GM18867 (cell line): Measurements from ENCODE around the gene ZBTB6.

Experiments
- ATAC-seq: cut with Tn5 transposase; IDR thresholded peaks from one replicate; pipeline ENCODE4 v1.9.1; 2021; ENCODE audit warnings: mild to moderate bottlenecking, moderate library complexity; ENCODE audit not compliant: unreplicated experiment

ZBTB6 gene, protein sequence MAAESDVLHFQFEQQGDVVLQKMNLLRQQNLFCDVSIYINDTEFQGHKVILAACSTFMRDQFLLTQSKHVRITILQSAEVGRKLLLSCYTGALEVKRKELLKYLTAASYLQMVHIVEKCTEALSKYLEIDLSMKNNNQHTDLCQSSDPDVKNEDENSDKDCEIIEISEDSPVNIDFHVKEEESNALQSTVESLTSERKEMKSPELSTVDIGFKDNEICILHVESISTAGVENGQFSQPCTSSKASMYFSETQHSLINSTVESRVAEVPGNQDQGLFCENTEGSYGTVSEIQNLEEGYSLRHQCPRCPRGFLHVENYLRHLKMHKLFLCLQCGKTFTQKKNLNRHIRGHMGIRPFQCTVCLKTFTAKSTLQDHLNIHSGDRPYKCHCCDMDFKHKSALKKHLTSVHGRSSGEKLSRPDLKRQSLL

DNA sequence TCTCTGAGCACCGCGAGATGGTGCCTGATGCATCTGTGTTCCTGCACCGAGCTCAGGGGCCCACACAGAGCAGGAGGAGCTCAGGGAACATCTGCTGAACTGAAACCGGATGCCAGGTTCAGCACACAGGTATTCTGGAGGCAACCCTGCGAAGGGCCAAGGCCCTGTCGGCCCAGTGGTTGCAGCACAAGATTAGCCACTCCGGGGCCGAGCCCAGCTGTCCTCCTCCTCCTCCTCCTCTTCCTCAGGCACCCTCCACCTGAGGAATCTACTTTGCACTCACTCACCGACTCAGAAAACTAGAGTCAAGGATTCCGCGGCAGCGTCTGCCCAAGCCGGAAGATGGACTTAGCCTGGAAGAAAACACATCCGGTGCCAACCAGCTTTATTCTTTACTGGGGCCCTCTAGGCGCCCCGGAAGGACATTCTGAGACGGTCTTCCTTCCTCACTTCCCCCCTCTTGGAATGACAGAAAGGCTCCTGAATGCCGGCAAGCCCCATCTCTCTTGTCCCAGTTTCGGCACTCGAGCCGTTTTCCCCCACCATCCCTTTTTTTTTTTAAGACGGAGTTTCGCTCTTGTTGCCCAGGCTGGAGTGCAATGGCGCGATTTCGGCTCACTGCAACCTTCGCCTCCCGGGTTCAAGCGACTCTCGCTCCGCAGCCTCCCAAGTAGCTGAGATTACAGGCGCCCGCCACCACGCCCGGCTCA, at the start of gene ZBTB6:
Gene ZBTB6 (minus strand): TSS at position 360 of the 710 bp plus-strand sequence. CDS start 1,251 bp downstream, outside the sequence.
- ATAC-seq, result peak; percentile 97

DNA sequence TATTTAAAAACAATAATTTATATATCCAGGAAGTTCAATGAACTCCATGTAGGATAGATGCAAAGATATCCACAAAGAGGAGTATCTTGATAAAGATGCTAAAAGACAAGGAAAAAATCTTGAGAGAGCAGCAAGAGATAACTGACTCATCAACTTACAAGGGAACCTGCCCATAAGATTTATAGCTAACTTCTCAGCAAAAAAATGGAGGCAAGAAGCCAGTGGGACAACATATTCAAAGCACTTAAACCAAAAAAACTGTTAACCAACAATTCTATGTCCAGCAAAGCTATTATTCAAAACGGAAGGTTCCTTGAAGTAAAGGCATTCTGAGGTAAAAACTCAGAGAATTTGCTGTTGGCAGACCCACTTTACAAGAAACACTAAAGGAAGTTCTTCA, 48.0 kb upstream of the ZBTB6 start:
- no peak for ATAC-seq

DNA sequence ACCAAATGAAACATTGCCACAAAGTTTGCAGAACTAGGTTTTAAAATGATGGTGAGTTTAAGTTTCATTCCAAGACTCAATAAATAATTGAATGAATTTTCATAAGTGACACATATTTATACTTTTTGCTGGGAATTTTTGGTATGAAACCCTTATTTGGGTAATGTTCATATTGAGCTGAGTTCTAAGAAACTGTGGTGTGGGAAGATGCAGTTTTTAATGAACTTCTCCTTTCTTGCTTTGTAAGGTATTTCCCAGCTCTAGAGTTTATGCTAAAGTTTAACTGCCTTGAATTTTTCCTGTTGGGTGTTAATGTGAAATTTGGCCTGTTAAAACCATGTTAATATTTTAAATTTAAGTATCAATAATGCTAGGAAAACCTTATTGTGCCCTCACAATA, 42.8 kb upstream of the ZBTB6 start:
- no peak for ATAC-seq

DNA sequence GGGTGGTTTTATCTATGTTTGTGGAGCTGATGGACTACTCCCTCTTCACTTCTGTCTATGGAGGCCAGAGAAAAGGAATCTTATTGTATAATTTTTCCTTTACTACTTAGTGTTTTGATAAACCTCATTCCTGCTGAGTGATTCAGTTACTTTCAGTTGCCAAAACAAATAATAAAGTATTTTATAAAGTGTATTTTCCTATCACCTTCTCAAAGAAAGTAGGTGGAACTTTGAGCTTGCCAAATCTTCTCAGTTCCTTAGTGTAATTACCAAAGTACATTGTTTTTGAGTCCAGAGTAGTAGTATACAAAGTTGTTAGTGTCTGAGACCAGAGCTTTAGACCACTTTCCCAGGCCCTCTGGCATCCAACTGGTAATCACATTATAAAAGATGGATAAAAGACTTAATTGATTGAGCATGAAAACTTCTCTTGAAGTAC, 41.1 kb upstream of the ZBTB6 start:
- no peak for ATAC-seq

DNA sequence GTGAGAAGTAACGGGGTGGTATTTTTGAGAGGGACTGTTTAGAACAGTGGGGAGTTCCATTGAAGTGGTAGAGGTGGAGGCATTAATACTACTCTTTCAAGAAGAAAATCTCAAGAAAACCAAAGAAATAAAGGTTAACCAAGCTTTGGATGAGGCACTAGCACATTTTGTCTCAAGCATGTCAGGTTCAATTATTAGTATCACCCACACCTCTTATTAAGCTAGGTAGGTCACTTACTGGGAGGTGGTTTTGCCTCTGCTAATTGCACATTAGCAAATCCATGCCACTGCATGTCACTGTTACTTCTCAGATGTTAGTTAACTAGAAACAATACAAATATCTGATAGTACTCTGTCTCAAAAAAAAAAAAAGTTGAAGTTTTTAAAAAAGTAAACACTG, 37.9 kb upstream of the ZBTB6 start:
- no peak for ATAC-seq

DNA sequence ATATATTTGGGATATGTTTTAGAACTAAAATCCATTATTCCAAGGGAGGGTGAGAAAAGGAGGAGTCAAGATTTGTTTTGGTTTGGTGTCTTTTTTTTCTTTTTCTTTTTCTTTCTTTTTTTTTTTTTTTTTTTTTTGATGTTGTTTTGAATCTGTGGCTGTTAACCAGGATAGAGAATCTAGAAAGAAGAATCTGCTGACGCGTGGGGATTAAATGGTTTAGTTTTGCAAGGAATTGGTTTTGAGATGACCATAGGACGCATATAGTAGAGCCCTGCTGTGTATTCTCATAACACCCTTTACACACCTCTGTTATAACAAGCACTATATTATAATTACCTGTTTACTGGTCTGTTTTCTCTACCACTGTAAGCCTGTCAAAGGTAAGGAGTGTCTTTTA, 37.1 kb upstream of the ZBTB6 start:
- ATAC-seq, result no peak

DNA sequence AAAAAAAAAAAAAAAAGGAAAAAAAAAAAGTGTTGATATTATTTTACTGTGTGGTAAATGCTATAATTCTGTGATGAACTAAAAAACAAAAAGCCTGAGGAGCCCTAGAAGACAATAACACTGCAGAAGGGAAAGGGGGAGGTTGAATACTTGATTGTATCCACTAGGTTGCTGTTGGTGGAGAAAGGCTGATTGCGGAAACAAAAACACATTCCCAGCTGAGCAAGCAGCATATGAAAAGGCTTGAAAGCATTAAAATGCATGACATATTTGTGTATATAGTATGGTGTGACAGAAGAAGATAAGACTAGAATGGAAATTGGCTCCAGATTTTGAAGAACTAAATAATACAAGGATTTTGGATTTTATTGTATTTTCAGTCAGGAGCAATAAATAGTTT, 36.6 kb upstream of the ZBTB6 start:
- ATAC-seq, result no peak

DNA sequence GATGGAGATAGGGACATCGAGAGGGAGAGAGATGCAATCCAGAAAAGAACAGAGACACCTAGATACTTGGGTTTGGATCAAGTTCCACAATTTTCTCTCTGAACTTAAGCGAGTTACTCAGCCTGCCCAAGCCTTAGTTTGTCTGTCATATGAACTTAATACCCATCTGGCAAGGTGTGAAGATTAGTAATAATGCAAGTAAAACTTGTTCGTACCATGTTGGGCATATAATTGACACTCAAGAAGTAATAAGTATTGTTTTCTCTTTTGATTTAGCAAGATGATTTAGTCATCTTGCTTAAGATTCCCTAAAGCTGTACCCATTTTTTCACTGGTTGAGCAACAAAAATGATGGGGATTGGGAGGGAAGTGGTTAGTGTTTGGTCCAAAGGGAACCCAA, 35.2 kb upstream of the ZBTB6 start:
- ATAC-seq, result peak; percentile 58

DNA sequence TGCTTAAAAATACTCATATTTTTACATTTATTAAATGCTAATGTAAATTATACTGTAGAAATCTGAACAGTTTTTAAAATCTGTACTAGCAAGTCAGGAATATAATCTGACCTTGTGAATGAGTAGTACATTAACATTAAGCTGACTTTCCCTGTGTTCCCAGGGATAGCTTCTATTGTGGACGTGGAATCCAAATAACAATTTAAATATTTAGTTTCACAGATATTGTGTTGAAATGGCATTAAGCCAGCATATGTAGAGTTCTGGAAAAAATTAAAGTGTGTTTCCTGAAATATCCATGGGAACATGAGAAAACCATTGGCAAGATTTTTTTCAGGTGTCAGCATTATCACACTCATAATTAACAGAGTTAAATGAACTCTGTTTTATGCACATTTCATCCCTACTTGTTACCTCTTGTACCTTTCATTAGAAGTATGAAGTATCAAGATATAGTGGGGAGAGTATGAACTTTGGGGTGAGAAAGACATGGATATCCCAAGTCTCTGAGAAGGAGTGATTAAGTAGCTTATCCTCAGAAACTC, 33.4 kb upstream of the ZBTB6 start:
- no peak for ATAC-seq

DNA sequence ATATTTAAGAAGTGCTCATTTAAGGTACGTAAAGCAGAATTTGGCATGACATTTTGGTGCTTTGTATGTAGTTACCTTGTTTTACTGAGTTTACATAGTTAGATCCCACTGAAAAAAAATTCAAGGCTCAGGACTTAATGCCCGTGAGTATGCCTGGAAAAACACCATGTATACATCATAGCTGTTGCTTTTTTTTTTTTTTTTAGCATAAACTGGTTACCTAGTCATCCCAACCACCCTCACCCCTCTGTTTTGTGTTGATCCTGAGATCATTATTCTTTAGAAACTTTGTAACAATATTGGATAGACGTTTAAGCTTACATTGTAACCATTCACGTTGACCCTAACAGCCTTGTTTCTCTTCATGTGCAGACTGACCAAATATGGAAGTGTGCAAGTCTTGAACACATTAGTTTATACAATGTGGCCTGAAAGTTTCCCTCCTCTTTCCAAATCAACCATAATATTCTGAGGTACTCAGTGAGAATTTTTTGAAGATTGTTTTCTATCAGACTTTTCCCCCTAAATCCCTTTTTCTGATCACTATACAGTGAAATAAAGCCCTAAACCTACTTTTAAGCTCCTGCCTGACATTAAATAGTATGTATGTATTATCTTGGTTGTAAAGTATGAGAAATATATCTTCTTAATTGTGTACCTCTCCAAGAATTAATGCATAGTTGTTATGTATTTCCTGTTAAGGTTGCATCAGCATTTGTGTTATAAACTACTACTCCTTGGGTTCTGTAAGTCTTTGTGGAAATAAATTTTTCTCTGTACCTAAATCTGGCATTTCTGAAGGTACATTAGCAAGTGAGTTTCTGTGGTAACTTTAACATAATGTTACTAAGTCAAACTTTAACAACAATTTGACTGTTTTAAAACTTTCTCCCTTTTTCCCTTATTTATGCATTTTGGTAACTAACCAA, 32.1 kb upstream of the ZBTB6 start:
- ATAC-seq, result no peak

DNA sequence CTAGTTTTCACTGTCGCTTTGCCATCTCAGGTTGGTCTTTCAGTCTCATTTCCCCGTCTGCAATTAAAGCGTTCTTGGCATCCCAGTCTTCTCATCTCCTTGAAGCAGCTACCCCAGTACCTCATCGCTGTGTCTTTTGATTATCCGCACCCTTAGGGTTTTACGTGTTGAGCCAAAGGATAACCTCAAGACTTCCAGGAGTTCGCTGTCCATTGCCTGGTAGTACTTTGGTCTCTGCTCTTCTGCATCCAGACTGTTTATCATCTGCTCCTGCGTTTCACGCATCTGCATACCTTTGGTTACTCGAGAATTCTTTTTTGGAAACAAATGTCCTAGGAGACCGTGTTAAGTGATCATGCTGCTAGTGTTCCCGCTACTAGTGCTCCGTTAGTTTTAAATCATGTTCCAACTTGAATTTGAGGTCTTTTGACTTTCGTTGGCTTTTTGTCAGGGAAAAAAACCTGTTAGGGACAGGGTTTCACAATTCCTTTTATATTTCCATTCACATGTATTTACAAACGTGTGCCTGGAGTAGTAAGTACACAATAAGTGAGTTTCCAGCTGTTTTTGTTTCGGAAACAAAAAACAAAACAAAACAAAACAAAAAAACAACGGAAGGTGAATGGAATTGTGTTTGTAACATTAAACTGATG, 28.6 kb upstream of the ZBTB6 start:
- ATAC-seq, result no peak

DNA sequence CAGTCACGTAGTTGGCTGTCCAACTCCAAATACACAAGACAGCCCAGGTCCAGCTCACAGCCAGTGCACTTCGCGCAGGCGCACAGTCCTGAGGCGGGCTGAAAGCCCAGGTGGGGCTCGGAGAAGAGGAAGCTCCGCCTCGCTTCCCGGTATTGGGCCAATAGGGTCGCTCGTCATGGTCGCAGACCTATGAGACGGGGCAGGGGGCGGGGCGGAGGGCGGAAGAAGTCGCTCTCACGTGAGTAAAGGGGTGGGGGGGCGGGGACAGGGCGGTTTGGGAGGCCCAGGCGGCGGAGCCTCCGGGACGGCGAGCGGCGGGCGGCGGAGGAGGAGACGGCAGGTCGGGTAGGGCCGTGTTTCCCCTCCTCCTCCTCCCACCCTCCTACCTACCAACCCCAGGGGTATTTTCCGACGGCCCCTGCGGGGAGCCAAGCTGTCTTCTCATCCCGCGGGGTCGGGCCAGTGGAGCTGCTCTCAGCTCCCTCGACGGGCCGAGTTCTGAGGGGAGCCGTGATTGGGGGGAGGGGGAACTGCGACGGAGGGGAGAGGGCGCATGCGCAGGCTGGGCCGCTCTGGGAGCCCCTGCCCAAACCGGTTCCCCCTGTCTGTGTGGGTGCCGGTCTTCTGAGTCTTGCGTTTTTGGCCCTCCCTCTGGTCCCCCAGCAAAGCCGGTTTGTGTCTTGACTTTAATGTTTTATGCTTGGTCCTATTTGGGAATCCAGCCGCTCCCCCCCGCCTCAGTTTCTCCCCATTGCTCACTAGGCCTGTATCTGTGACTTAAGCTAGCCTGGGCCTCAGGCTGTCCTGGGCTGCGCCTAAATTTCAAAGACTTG, 27.8 kb upstream of the ZBTB6 start, which contains the start of gene RABGAP1:
Gene RABGAP1 (plus strand): TSS at position 272 of the 833 bp plus-strand sequence. CDS start 16,040 bp downstream, outside the sequence.
- ATAC-seq, result peak; percentile 97

DNA sequence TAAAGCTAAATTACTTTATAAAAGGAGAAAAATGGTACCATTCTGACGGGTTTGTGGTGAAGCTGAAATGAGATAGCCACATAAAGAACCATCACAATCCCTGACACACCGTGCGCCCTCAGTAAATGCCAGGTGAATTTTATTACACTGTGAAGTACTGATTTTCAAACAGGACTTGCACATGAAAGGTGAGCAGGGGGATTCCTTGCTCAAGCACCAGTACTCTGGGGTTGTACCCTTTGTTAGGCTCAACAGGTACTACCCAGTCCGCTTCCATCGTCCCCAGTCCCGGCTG, 27.3 kb upstream of the ZBTB6 start:
- no peak for ATAC-seq

DNA sequence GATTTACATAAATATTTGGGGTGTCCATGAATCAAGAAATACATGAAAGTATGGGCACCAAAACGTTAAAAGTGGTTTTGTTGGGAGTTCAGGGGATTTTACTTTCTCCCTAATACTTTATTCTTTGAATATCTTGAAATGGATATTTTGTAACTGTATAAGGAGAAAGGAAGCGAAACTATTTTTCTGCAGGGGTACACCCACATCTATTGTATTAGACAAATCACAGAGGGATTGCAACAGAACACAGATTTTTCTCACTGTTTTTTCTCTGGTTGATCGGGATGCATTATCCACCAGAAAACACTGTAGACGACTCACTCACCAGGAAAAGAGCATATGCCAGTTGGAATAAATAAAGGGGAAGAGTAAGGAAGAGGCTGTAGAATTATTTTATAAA, 26.5 kb upstream of the ZBTB6 start:
- no peak for ATAC-seq

DNA sequence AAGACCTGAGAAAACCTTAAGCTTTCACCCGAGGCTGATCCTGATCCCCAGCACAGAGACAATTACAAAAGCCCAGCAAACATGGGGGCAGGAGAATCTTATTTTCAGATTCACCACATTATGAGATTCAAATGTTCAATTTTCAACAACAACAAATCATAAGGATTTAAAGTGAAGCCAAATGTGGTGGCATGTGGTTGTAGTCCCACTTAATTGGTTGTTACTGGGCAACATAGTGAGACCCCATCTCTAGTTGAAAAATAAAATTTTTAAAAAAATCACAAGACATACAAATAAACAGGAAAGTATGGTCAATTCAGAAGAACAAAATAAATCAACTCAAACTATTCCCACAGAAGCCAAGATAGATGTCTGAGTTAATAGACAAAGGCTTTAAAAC, 23.8 kb upstream of the ZBTB6 start:
- ATAC-seq, result no peak

DNA sequence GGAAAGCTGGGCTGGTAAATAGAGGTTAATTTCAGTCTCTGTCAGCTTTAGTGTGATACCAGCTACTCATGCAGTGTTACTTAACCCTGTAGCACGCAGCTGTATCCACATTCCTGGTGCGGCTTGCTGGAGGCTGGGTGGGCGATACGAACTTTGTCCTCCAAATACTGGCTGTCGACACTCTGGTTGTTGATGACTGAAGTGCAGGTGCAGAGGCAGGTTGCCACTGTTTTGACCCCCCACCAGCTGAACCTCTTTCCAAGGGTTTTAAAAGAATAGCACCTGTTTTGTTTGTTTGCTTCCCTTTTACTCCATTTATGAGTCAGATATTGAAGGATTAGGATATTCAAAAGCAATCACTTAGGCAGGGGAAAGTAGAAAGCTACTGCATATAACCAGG, 23.3 kb upstream of the ZBTB6 start:
- no peak for ATAC-seq

DNA sequence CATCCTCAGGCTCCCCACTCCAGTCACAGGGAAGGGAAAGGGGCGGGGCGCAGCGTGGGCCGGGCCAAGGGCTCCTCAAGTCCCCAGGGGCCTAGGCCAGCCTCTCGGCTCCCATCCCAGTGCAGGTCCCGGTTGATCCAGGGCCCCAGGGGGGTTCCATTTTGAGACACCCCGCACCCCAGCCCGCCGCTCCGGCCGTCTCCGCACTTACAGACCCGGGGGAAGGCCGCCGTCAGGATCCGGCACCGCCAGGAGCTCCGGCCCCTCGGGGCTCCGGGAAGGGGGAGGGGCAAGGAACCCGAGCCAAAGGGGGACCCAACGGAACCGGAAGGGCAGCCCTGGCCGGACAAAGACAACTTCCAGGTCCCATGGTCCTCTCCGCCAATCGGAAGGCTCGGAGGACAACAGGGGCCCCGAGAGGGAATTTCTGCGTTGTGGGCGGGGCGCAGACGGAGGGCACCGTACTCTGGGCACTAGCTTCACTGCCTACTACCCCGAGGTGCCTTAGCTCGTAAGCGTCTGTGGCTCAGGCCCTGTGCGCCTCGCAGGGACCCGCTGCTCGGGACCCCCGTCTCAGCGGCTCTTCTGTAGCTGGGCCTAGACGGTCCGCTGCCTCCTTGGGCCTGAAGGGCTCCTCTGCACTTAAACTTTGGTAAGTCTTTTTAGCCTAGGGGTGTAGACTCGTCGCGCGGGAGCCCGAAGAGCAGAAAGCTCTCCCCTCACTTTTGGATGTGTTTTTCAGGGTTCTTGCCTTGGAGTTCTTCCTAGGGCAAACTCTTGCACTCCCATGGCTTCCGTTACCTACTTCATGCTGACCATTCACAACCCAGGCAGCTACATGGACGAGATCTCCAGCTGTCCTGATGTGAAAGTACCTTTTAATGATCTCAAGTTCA, 18.4 kb upstream of the ZBTB6 start, which contains the start of gene ZBTB26:
Gene ZBTB26 (minus strand): TSS at position 287 of the 896 bp plus-strand sequence. CDS start 11,578 bp downstream, outside the sequence.
- peak; percentile 97 for ATAC-seq

DNA sequence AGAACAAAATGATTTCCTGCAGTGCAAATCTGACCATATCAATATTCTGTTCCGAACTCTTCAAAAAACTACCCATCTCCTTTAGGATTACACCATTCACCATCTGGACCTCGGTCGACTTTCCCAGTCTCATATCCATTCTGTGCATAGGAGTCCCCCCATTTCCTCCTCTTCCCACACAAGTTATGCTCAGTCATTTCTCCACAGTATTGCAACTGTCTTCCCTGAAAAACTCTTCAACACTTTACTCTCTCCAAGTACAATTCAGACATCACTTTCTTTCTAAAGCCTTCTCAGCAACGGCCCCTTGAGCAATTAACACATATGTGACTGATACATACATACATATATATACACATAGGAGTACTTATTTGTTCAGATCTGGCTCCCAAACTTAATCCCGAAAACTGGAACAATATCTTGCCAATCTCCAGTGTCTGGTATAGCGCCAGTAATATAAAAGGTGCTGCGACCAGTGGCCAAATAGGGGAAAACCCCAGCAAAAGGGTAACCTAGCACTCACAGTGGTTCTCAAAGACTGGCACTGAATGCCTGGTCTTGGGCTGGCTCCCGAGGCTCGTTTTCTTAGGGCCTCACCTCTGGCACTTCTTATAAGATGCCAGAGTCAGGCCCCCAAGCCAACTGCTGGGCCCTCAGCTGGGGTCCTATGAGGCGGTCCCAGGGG, 17.6 kb upstream of the ZBTB6 start:
- no peak for ATAC-seq
